GM18520 (cell line): ENCODE measurements around the gene PAX9.

Source experiments
- ATAC-seq: cut with Tn5 transposase; IDR thresholded peaks from one replicate; pipeline ENCODE4 v1.9.1; 2021; ENCODE audit not compliant: unreplicated experiment

Gene PAX9

GRCh38 chr14:36655963-36656686 lies 5.5 kb upstream of the PAX9 start:
- no peak for ATAC-seq

GRCh38 chr14:36656687-36657398 lies 4.8 kb upstream of the PAX9 start:
- ATAC-seq: no peak

GRCh38 chr14:36657399-36658122 lies 4.1 kb upstream of the PAX9 start:
- ATAC-seq: no peak

- ATAC-seq: no peak
Observed at GRCh38 chr14:36658123-36659009, 3.3 kb upstream of the PAX9 start.

- no peak for ATAC-seq
Observed at GRCh38 chr14:36659010-36659821, 2.4 kb upstream of the PAX9 start.

- ATAC-seq: no peak
Observed at GRCh38 chr14:36659822-36660735, 1.6 kb upstream of the PAX9 start.

- ATAC-seq: no peak
Observed at GRCh38 chr14:36660736-36661505, 739 bp upstream of the PAX9 start.

GRCh38 chr14:36662258-36662542 lies 540 bp downstream of the PAX9 start:
- no peak for ATAC-seq

GRCh38 chr14:36662543-36663403 lies 1.1 kb downstream of the PAX9 start:
- ATAC-seq: no peak

GRCh38 chr14:36663404-36664321 lies 2.0 kb downstream of the PAX9 start:
- ATAC-seq: no peak

GRCh38 chr14:36664322-36665193 lies 2.9 kb downstream of the PAX9 start:
- ATAC-seq: no peak

- no peak for ATAC-seq
Observed at GRCh38 chr14:36665887-36666415, 4.3 kb downstream of the PAX9 start.

- no peak for ATAC-seq
Observed at GRCh38 chr14:36666416-36667206, 5.0 kb downstream of the PAX9 start.

- no peak for ATAC-seq
Observed at GRCh38 chr14:36667679-36668078, 6.0 kb downstream of the PAX9 start.

- ATAC-seq: no peak
Observed at GRCh38 chr14:36671149-36671548, 9.5 kb downstream of the PAX9 start.
